CD4-positive, alpha-beta T cell treated with Interleukin-4 for 1 hour (primary cell): ENCODE results near the gene KRT6B.
"Not testable (repeated sequence)": the region's sequence is repeated elsewhere in the genome, so short reads cannot be mapped to it uniquely, and the experiment has no call there.

Experiments used
- DNase-seq, 2 donors: peaks; one replicate each; pipeline ENCODE4 v3.0.0-alpha.2; 2020 to 2022

The KRT6B gene

DNA sequence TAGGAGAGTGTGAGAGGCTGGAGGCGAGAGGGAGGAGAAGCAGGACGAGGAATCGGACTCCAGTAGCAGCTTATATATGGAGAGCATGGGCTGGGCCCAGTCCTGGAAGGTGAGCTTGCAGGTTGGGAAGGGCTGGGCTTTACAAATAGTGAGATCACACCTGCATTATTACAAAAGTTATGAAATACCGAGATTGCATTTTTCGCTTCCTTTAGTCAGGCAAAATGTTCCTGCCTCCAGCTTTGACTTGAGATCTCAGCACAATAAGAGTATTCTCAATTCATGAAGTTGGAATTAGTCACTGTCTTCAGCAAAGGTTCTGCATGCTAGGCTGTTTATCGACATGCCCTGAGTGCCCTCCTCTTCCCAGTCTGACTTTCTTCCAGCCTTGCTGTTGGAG, at the start of gene KRT6B:
Gene KRT6B, minus strand, starts transcription at position 46 of the 400 bp plus-strand sequence. CDS start 68 bp downstream, outside the sequence.
- no peak for DNase-seq

DNA sequence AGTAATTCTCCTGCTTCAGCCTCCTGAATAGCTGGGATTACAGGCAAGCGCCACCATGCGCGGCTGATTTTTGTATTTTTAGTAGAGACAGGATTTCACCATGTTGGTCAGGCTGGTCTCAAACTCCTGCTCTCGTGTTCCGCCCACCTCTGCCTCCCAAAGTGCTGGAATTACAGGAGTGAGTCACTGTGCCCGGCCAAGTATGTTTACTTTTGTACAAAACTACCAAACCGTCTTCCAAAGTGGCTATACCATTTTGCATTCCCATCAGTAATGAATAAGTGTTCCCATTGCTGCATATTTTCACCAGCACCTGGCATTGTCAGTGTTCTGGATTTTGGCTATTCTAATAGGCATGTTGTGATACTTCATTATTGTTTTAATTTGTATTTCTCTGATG, 49.5 kb upstream of the KRT6B start:
- no peak for DNase-seq

DNA sequence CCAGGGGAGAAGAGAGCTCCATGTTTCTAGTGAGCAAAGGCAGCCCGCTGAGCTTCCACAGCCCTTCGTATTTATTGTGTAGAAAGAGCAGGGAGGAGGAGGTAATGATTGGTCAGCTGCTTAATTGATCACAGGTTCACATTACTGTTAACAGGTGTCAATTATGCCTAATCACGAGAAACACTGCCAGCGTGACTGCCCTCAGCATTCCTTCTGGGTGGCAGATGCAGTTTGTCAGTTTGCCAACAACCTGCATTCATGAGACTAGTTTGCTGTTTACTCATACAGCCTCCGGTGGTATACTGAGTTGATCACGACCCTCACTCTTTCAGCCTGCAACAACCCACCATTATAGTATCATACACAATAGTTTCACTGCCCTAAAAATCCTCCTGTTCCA, 48.6 kb upstream of the KRT6B start:
- DNase-seq: not testable (repeated sequence)

DNA sequence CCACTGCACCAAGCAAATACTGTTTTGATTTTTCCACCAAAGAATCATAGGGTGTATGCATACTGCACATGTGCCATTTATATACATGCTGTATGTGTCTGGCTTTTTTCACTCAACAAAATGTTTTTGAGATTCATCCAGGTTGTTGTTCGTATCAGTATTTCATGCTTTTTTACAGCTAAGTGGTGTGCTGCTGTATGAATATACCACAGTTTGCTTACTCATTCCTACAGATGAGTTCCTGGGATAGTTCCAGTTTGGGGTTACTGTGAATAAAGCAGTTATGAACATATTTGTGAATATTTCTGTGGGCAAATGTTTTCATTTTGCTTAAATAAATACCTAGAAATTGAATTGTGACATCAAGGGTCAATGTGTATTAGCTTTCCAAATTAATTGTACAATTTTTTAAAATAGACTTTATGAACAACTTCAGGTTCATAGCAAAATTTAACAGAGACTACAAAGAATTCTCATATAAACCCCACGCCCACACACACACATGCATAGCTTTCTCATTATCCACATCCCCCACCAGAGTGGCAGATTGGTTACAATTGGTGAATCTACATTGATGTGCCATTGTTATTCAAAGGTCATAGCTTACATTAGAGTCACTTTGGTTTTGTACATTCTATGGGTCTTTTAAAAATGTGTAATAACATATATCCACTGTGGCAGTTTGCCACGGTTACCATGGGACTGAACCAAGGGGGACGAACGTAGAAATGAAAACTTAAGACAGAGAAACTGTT, 48.0 kb upstream of the KRT6B start:
- no peak for DNase-seq

DNA sequence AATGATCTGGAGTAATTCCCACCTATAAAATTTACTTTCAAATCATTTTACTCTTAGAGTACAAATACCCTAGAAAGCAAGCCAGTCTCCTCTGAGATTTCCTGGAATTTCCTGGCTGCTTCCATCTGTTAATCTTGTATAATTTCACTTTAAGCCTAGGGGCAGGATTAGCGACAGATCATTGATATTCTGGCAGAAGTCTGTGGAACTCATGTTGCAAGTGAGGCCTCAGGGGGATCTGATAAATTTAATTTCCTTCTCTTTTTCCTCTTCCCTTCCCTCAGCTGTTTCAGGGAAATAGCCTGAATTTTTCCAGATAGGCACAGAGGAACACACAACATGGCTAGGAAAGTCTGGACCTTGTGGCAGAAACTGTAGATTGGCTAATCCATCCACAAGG, 47.0 kb upstream of the KRT6B start:
- DNase-seq: no peak

DNA sequence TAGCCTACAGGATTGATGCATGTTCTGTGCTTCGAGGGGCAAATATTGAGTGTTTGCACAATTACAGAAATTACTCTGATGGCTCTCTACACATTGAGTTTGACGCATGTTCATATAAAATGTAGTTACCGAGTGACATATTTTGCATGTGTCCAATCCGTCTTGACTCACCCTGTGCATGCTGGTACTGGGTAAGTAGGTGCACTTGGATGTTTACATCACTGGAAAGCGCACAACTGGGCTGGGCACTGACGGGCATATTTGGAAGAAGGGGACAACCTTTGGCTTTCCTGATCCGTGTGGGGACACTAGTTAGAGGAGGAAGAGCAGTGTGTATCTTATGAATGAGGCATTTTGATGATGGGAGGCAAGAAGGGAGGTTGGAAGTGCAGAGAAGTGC, 46.0 kb upstream of the KRT6B start:
- DNase-seq: no peak

DNA sequence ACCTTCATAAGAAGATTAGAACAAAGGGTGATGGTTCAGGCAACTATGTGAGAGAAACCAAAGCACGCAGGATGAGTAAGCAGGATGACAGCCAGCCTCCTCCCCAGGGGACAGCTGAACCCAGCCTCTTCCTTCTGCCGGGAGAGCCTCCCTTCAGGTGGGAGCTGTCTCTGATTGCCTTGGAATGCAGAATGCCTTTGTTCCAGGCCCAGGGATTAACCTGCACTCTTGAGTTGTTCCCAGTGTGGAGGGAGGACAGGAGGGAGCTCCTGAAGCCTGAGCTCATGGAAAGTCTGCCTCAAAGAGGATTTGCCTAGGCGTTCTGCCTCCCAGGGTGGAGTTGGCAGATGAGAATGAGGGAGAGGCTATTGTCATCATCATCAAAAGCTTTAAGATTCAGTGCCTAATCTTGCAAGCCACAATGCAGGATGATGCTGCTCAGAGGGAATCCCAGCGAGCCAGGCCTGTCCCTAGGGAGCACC, 44.7 kb upstream of the KRT6B start:
- no peak for DNase-seq

DNA sequence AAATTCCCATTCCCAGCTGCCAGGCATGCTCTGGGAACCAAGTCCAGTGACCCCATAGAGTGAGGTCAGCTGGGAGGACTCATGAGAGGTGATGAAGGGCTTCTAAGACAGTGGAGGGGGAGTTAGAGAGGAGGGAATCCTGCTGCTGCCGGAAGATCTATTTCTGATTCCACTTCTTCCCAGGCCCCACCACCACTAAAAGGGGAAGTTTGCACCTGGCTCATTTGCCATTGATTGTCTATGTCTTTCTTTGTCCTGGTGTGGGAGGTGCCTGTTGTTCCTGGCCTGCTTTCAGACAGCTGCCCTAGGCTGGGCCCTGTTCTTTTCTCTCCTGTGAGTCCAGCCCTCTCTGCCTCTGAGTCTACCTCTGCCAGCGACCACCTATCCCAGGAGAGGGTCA, 44.1 kb upstream of the KRT6B start:
- DNase-seq: no peak

DNA sequence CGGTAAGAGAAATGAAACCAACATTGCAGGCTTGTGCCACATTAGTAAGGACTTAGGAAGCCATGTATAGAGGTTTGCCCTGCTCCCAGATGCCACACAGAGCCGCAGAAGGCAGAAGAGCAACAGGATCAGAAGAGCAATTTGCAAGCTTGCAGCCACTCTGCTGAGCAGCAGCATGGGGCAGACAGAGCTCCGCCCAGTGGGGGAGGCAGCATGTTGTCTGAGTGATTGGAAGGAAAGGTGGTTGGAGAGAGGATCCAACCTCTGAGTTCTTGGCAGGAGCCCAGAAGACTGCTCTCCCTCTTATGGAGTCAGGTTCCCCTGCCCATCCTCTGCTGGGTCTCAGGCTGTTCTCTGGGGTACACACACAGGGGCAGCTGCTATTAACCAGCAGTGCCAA, 43.4 kb upstream of the KRT6B start:
- no peak for DNase-seq

DNA sequence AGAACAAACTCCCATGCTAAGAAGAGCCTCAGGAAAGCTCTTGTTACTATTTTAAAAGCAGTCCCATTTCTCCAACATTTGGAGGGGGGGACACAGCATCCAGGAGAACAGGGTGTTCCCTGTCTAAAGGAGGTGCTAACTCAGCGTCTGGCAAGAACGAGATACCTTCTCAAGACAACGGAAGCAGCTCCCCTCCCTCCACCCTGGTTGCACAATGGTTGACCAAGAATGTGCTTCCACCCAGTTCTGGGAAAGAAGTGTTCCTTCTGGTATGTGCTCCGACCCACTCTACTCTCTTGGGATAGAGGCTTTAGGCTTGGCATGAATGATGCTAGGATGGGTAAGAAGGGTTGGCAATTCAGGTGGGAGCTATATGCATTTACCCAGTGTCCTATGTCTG, 42.6 kb upstream of the KRT6B start:
- no peak for DNase-seq

DNA sequence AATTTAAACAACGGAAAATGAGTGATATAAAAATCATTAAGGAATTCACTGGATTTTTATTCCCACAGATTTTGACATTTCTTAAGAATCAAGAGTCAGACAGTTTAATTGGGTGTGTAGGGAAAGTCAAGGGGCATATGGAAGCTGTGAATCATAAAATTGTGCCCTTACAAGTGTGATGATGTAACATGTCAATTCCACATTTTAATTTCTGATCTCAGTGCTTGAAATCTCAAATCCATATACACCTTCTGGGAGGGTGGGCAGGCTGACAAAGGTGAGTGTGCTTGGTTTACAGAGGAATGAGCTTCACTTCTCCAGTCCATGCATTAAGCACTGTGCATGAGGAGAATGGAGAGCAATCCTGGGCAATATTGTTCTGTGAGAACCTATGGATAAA, 42.2 kb upstream of the KRT6B start:
- no peak for DNase-seq

DNA sequence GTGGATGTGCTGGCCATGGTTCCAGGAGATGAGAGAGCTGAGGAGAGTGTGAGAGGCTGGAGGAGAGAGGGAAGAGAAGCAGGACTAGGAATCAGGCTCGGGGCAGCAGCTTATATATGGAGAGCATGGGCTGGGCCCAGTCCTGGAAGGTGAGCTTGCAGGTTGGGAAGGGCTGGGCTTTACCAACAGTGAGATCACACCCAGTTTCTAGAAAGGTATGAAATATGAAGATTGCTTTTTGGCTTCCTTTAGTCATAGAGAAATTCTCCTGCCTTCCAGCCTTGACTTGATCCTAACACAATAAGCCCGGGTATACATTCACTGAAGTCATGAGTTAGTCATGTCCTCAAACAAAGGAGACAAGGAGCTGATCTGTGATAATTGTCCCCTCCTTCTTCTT, 41.2 kb upstream of the KRT6B start, which contains the start of gene KRT6A:
Gene KRT6A, minus strand, starts transcription at position 86 of the 400 bp plus-strand sequence. Its CDS starts 69 bp downstream, at position 17.
- no peak for DNase-seq

DNA sequence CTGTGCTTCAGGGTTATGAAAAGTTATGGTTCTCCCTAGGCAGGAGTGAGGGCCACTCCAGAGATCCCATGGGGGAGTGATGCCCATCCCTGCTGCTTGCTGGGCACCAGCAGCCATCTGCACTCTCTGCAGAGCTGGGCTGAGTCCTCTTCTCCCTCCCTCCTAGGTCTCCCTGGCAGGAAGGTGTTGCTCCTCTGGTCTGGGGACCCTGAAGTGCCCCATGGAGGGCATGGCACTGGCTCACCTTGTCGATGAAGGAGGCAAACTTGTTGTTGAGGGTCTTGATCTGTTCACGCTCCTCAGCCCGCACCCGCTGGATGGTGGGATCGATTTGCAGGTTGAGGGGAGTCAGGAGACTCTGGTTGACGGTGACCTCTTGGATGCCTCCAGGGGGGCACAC, 40.5 kb upstream of the KRT6B start:
- not testable (repeated sequence) for DNase-seq

DNA sequence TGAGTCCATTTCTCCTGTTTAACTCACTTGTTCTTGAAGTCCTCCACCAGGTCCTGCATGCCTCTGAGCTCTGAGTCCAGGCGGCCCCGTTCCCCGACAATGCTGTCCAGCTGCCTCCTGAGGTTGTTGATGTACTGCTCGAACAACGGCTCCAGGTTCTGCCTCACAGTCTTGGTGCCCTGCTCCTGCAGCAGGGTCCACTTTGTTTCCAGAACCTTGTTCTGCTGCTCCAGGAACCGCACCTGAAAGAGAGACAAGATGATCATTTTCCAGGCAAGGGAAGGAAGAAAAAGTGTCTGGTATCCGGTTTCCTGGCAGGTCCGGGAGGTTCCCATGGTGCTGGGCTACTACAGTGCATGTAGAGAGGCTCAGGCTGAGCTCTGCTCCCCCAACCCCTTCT, 39.5 kb upstream of the KRT6B start:
- not testable (repeated sequence) for DNase-seq

DNA sequence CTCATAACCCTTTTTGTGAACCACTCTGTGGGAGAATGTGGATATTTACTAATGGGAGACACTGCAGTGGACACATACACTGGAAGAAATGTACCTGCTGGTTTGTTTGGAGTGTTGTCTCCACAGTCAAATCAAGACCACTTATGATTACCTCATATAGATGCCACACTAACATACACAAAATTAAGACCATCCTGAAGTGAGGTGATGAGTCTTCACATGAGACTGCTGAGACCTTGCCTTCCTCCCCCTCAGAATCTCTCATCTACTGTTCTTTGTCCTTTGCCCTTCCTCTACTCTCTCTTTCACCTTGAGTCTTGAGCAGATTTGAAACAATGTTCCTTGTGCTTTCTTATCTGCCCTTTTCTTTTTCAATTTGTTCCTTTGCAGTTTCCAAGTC, 36.8 kb upstream of the KRT6B start:
- DNase-seq: no peak

DNA sequence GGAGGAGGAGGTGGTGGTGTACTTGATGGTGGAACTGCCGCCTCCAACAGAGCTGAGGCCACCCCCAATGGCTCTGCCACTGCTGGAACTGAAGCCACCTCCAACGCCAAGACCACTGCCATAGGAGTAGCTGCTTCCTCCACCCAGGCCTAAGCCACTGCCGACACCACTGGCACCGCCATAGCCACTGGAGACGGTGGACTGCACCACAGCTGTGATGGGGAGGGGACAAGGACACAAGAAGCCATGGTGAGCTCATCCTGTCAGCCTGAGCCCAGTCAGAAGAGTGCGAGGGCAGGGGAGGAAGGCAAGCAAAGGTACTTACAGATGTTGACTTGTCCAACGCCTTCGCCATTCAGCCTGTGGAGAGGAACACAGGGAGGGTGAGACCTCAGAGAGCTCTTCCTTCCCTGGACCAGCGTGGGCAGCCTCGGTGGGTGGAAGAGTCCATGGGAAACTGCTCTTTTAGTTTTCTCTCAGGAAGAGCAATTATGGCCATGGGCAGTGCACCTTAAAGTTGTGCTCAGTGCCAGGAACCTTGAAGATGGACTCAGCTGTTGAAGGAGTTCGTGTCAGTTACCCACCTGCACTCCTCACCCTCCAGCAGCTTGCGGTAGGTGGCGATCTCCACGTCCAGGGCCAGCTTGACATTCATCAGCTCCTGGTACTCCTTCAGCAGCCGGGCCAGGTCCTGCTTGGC, 35.9 kb upstream of the KRT6B start:
- DNase-seq: not testable (repeated sequence)

DNA sequence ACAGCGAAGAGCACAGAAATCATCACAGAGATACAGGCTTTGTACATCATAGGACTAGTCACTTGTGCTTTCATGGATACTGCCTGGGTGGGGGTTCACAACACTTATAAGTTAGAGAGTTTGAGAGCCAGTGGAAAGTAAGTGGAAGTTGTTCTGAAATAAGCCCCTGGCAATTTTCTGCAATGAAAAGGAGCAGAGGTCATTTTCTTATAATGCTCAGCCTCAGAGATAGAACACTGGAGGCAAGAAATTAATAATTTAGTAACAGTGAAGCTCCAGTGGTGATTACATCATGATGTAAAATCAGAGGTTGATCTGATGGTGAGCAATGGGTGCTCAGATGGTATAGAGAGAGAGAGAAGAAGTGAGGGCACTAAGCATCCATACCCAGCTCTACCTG, 35.3 kb upstream of the KRT6B start:
- no peak for DNase-seq

DNA sequence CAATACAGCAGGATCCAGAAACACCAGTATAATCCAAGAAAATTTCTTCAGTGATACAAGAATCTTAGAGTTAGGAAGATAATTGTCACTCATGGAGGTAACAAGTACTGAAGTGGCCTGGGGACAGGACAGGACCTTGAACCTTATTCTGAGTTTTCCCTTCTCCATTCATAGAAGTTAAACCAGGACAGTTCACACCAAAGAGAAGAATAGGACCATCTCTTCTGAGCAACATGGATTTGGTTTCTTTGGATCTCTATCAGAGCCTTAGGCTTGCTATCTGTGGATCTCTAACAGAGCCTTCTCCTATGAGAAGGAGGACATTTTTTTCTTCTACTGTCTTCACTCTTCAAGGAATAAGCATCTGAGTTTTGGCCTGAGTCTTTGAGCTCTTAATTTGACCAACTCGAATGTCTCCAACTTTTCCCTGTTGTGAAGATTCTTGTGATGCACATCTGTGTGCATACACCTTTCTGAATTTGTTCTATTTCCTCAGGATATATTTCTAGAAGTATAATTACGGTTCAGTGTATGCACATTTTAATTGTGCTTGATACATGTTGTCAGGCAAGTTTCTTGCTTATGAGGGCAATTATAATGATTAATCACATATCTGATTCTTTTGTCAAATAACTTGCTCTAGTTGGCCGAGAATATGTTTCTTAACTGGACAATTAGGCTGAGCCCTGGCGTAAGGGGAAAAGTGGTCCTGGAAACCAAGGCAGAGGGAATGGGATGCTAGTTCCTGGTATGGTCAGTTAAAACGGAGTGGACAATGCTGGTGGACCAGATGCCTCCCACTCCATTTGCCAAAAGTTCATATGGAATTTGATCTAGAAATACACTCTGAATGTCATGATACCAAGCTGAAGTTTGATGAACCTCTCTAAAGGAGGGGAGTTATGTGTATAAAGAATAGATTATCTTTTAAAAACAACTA, 34.5 kb upstream of the KRT6B start:
- no peak for DNase-seq

DNA sequence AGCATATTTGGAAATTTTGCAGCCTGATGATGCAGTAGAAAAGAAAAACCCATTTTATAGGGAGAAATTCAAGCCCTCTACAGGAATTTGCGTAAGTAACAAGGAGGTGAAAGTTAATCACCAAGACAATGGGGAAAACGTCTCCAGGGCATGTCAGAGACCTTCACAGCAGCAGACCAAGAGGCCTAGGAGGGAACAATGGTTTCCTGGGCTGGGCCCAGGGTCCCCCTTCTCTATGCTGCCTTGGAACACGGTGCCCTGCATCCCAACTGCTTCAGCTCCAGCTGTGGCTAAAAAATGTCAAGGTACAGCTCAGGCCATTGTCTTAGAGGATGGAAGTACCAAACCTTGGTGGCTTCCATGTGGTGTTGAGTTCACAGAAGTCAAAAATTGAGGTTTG, 28.1 kb upstream of the KRT6B start:
- DNase-seq: no peak

DNA sequence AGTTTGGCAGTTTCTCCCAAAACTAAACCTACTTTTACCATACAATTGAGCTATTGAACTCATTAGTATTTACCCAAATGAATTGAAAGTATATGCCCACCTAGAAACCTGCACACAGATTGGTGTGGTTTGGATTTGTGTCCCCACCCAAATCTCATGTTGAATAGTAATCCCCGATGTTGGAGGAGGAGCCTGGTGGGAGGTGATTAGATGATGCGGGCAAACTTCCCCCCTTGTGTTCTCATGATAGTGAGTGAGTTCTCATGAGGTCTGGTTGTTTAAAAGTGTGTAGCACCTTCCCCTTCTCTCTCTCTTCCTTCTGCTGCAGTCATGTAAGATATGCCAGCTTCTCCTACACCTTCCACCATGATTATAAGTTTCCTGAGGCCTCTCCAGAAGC, 25.7 kb upstream of the KRT6B start:
- DNase-seq: no peak

DNA sequence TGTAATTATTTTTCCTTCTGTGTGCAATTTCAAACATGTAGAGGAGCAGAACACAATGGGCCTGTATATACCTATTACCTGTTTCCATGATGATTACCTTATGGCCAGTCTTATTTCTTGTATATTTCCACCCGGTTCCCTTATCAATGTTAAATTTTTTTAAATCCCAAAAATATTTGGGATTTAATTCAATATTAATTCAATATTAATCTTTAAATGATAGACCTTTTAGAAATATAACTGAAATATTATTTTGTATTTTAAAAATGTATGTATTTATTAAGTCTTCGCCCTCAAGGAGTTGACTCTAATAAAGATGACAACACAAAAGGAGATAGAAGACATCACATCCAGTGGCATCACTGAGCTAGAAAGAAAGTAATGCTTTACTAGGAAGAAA, 22.3 kb upstream of the KRT6B start:
- no peak for DNase-seq

DNA sequence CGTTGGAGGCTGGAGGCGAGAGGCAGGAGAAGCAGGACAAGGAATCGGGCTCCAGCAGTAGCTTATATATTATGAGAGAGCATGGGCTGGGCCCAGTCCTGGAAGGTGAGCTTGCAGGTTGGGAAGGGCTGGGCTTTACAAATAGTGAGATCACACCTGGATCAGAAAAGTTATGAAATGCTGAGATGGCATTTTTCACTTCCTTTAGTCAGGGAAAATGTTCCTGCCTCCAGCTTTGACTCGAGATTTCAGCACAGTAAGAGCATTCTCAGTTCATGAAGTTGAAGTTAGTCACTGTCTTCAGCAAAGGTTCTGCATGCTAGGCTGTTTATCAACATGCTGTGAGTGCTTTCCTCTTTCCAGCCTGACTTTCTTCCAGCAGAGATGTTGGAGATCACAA, 21.8 kb upstream of the KRT6B start, which contains the start of gene KRT6C:
Gene KRT6C, minus strand, starts transcription at position 38 of the 400 bp plus-strand sequence. CDS start 68 bp downstream, outside the sequence.
- no peak for DNase-seq

DNA sequence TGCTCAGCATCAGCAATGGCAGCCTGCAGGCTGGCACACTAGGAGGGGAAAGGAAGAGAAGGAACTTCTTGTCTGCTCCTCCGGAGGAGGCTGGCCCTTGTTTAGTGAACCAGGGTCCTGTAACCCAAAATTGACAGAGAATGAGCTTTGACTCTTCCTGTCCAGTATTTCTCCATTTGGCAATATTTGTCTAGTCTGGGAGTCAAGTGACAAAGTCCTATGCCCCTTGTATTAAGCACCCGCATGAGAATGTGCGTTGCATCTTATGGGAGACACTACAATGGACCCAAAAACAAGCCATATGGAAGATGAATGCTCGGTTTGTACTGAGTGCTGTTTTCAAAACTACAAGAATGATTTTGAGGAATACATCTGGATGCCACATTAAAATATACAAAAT, 17.9 kb upstream of the KRT6B start:
- DNase-seq: no peak
